Measurements from ENCODE around the gene MOB2. TPM values are rescaled to one million over a fixed set of nuclear protein-coding genes. Genes with fewer than 3 reads are reported as not detected.

The MOB2 gene
- total and polyA plus RNA-seq, 7 donors = 44.5 to 75.1 (median 58.1) TPM

DNA sequence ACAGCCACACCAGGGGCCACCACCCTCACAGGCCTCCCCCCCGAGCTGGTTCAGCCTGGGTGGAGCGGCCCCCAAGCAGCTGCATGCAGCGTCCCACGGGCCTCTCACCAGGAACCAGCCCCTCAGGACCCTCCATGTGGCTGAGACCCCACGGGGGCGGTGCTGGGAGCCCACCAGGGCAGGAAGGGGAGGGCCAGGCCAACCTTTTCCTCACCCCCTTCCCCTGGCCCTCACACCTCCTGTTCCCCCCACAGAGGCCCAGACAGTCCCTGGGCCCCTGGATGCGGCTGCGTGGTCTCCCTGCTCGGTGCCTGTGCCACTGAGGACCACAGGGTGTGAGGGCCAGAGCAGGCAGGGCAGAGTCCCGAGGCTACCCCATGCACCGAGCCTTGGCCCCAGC is 46.5 kb downstream of the MOB2 start:
- peaks cover 0 to 15% (median 0%) of the 10 kb centered on the region in 3 donors for H3K27me3 ChIP-seq (ENCODE audit: insufficient read depth in 3 of 3, low read length in 2 of 3)

DNA sequence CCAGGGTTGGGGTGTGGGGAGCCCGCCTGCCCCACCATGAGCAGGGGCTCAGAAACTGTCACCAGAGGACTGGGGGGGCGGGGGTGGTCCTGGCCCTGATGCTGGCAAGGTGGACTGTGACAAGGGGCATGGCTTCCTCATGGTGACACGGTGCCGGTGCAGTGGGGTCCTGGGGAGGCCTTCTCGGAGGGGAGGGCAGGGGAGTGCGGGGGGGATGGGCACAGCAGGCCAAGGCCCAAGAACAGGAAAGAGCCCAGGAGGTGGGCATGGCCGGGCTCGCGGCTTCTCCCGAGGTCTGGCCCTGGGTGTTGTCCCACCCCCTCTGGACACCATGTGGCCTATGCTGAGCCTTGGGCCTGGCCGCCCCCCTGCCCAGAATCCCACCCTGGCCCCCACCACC is 47.2 kb downstream of the MOB2 start:
- ATAC-seq = peak in 1 of 4 donors; percentile 18
- TF ChIP-seq, protein P1, sequence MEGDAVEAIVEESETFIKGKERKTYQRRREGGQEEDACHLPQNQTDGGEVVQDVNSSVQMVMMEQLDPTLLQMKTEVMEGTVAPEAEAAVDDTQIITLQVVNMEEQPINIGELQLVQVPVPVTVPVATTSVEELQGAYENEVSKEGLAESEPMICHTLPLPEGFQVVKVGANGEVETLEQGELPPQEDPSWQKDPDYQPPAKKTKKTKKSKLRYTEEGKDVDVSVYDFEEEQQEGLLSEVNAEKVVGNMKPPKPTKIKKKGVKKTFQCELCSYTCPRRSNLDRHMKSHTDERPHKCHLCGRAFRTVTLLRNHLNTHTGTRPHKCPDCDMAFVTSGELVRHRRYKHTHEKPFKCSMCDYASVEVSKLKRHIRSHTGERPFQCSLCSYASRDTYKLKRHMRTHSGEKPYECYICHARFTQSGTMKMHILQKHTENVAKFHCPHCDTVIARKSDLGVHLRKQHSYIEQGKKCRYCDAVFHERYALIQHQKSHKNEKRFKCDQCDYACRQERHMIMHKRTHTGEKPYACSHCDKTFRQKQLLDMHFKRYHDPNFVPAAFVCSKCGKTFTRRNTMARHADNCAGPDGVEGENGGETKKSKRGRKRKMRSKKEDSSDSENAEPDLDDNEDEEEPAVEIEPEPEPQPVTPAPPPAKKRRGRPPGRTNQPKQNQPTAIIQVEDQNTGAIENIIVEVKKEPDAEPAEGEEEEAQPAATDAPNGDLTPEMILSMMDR (IDR thresholded peaks at IDR 0.05) = no peak

More for the DNA sequence above, 46.5 kb downstream of the MOB2 start:
- TF ChIP-seq, protein P1 (IDR thresholded peaks at IDR 0.05) = no peak
- Histone ChIP-seq H3K4me3 (no peak overlapping the region), H3K9me3 (no peaks in the 10 kb centered on the region), H3K27ac (no peak overlapping the region), H3K36me3 (ENCODE audit: insufficient read depth in 1 of 2, low read depth in 1 of 2) (no peaks in the 10 kb centered on the region), H3K4me1 (no peaks in the 10 kb centered on the region)
- no peak for DNase-seq
- ATAC-seq = no peak
- WGBS, 3 donors = 54 to 69% (median 57%) methylated on average over 9 to 11 of the region's 11 CpGs
- intact Hi-C loops (cut with DNase I) = no loop called here

GRCh38 chr11:1438967-1439330 is 47.6 kb downstream of the MOB2 start:
- Histone ChIP-seq H3K27me3 (ENCODE audit: insufficient read depth in 3 of 3, low read length in 2 of 3) (peaks cover 0 to 15% (median 0%) of the 10 kb centered on the region in 3 donors), H3K4me3 (no peak overlapping the region), H3K9me3 (no peaks in the 10 kb centered on the region), H3K27ac (no peak overlapping the region), H3K4me1 (no peaks in the 10 kb centered on the region), H3K36me3 (ENCODE audit: insufficient read depth in 1 of 2, low read depth in 1 of 2) (no peaks in the 10 kb centered on the region)
- DNase-seq (no peak), ATAC-seq (no peak)
- TF ChIP-seq, protein P1 (IDR thresholded peaks at IDR 0.05) = no peak
- intact Hi-C loops (cut with DNase I) = no loop called here
- 59 to 65% (median 62%) methylated on average over 11 of the region's 11 CpGs for WGBS, 3 donors

More for the DNA sequence above, 47.2 kb downstream of the MOB2 start:
- no peaks in the 10 kb centered on the region for H3K4me1 ChIP-seq
- intact Hi-C loops (cut with DNase I) = no loop called here
- peaks cover 0 to 15% (median 0%) of the 10 kb centered on the region in 3 donors for H3K27me3 ChIP-seq (ENCODE audit: insufficient read depth in 3 of 3, low read length in 2 of 3)
- no peaks in the 10 kb centered on the region for H3K36me3 ChIP-seq (ENCODE audit: insufficient read depth in 1 of 2, low read depth in 1 of 2)
- H3K9me3 ChIP-seq = no peaks in the 10 kb centered on the region
- H3K27ac ChIP-seq = no peak overlapping the region
- no peak for DNase-seq
- 59 to 73% (median 63%) methylated on average over 6 to 11 of the region's 11 CpGs for WGBS, 3 donors
- no peak overlapping the region for H3K4me3 ChIP-seq

DNA sequence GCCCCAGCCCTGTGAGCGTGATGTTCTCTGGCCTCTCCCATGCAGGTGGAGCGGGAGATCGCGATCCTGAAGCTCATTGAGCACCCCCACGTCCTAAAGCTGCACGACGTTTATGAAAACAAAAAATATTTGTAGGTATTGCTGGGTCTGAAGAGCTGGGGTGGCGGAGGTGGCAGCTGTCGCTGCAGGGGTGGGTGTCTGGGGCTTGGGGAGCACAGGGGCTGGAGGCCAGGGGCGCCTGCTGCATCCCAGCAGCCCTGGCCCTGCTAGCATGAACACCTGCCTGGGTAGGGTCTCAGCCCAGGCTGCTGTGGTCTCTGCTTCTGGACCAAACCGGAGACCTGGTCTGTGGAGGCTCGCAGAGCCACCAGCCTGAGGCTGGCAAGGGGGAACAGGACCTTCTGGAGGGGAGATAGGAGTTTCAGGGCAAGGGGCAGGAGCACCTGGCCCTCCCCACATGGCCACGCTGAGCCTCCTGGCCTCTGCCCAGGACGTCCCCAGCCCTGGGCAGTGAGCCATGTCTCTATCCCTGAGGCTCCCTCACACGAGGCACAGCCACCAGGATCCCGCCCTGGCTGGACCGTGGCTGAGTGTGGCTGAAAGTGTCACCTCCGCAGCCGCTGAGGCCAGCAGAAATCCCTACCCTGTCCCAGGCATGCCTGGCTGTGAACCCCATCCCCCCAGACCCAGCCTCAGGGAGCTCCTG is 48.2 kb downstream of the MOB2 start:
- no peak overlapping the region for H3K27ac ChIP-seq
- H3K36me3 ChIP-seq (ENCODE audit: insufficient read depth in 1 of 2, low read depth in 1 of 2) = no peaks in the 10 kb centered on the region
- no peak for ATAC-seq
- intact Hi-C loops (cut with DNase I) = no loop called here
- H3K4me1 ChIP-seq = no peaks in the 10 kb centered on the region
- no peak for DNase-seq
- no peak overlapping the region for H3K4me3 ChIP-seq
- WGBS, 3 donors = 46 to 53% (median 48%) methylated on average over 18 to 19 of the region's 19 CpGs
- TF ChIP-seq, protein P1 (IDR thresholded peaks at IDR 0.05) = no peak
- H3K27me3 ChIP-seq (ENCODE audit: insufficient read depth in 3 of 3, low read length in 2 of 3) = peaks cover 0 to 19% (median 0%) of the 10 kb centered on the region in 3 donors
- H3K9me3 ChIP-seq = no peaks in the 10 kb centered on the region

Measured in psoas muscle (tissue), 8 donors.